GM12878 (cell line): Measurements from ENCODE around the gene ELANE.

Experiments
- CTCF ChIP-seq, 3 experiments: IDR thresholded peaks in 2 of 3; conservative IDR thresholded peaks in 1 of 3; 2 replicates each; pipeline ENCODE4 v1.5.1; 2011; ENCODE audit warnings: low read depth in 3 of 3, low read length in 3 of 3, mild to moderate bottlenecking in 3 of 3, control low read depth in 2 of 3, moderate library complexity in 2 of 3, inconsistent platforms in 1 of 3, mixed read lengths in 1 of 3; ENCODE audit not compliant: control insufficient read depth in 2 of 3, insufficient read depth in 1 of 3; ENCODE audit errors: extremely low read depth in 1 of 3
- SP1 ChIP-seq: IDR thresholded peaks from one replicate; pipeline ENCODE4 v1.6.1; 2011; ENCODE audit warnings: low read depth, low read length
- TBL1XR1 ChIP-seq: IDR thresholded peaks from 2 replicates; pipeline ENCODE4 v1.6.1; 2012; ENCODE audit warnings: low read depth, low read length, improper control_type of control experiment
- TCF12 ChIP-seq: IDR thresholded peaks from 2 replicates; pipeline ENCODE4 v1.6.1; 2011; ENCODE audit warnings: low read depth, mild to moderate bottlenecking, low read length
- YY1 ChIP-seq: IDR thresholded peaks from 2 replicates; pipeline ENCODE4 v1.6.1; 2011; ENCODE audit warnings: low read depth, mild to moderate bottlenecking, low read length

GRCh38 chr19:888581-889385, 36.7 kb downstream of the ELANE start:
- TF ChIP-seq SP1 (no peak), TBL1XR1 (no peak), TCF12 (no peak), CTCF (IDR thresholded peaks at IDR 0.05 in 2 of 3, conservative IDR thresholded peaks at IDR 0.05 in 1 of 3; ENCODE audit: control insufficient read depth in 2 of 3, extremely low read depth in 1 of 3, insufficient read depth in 1 of 3, low read depth in 3 of 3, low read length in 3 of 3) (no peak), YY1 (no peak)
